SK-N-SH treated with all-trans-retinoic acid at 6 μM for 48 hours (cell line): Measurements from ENCODE around the gene PTPRG.

Experiments
- CSDC2 ChIP-seq: fragments of 250-450 bp; sonication (Bioruptor Pico); IDR thresholded peaks from 2 replicates; pipeline ENCODE4 v1.5.0; 2020; ENCODE audit warnings: mild to moderate bottlenecking, moderate library complexity
- OSR1 ChIP-seq: fragments of 250-450 bp; sonication (Bioruptor Pico); IDR thresholded peaks from 2 replicates; pipeline ENCODE4 v1.8.0; 2022; ENCODE audit warnings: moderate library complexity, mild to moderate bottlenecking, inconsistent platforms
- PATZ1 ChIP-seq: fragments of 250-450 bp; sonication (Bioruptor Pico); IDR thresholded peaks from 2 replicates; pipeline ENCODE4 v1.8.0; 2020; ENCODE audit warnings: mild to moderate bottlenecking, moderate library complexity, borderline replicate concordance
- TOX ChIP-seq: fragments of 250-450 bp; sonication (Bioruptor Pico); IDR thresholded peaks from 2 replicates; pipeline ENCODE4 v1.8.0; 2021; ENCODE audit warnings: mild to moderate bottlenecking, moderate library complexity, borderline replicate concordance
- ZFP3 ChIP-seq: fragments of 250-450 bp; sonication (Bioruptor Pico); IDR thresholded peaks from 2 replicates; pipeline ENCODE4 v1.5.0; 2020; ENCODE audit warnings: mild to moderate bottlenecking, moderate library complexity
- ZFP30 ChIP-seq: fragments of 450-650 bp; formaldehyde crosslinking; IDR thresholded peaks from 2 replicates; pipeline ENCODE4 v1.5.0; 2022; ENCODE audit warnings: mild to moderate bottlenecking, moderate library complexity
- TF ChIP-seq, protein P1 (sequence below): fragments of 250-450 bp; sonication (Bioruptor Pico); IDR thresholded peaks from 2 replicates; pipeline ENCODE4 v1.5.1; 2020; ENCODE audit warnings: low read depth, mild to moderate bottlenecking, moderate library complexity

- TF ChIP-seq PATZ1 (CRISPR knock-in tag), result no peak
- TF ChIP-seq CSDC2 (CRISPR knock-in tag), result no peak
- TF ChIP-seq ZFP3, result no peak
- TF ChIP-seq OSR1 (CRISPR knock-in tag), result no peak
- TF ChIP-seq ZFP30, result no peak
- TF ChIP-seq, protein P1, sequence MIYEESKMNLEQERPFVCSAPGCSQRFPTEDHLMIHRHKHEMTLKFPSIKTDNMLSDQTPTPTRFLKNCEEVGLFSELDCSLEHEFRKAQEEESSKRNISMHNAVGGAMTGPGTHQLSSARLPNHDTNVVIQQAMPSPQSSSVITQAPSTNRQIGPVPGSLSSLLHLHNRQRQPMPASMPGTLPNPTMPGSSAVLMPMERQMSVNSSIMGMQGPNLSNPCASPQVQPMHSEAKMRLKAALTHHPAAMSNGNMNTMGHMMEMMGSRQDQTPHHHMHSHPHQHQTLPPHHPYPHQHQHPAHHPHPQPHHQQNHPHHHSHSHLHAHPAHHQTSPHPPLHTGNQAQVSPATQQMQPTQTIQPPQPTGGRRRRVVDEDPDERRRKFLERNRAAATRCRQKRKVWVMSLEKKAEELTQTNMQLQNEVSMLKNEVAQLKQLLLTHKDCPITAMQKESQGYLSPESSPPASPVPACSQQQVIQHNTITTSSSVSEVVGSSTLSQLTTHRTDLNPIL (CRISPR knock-in tag), result no peak
- no peak for TF ChIP-seq TOX (CRISPR knock-in tag)
These were observed 279.9 kb downstream of the PTPRG start for GRCh38 chr3:61841111-61841845.
